NOMO-1 treated with DMSO at 0.1 percent for 48 hours (cell line): ENCODE measurements around the gene DUSP15.
"Not testable (repeated sequence)": the region's sequence is repeated elsewhere in the genome, so short reads cannot be mapped to it uniquely, and the experiment has no call there.

Experiments used
- DNase-seq: peaks from one replicate; lab custom pipeline; 2025; ENCODE audit not compliant: unreplicated experiment; lab: John Stamatoyannopoulos, UW

DUSP15 gene

GRCh38 chr20:31824125-31824485 lies 46.2 kb downstream of the DUSP15 start:
- DNase-seq = no peak

- no peak for DNase-seq
Measured at GRCh38 chr20:31823360-31824124, 46.8 kb downstream of the DUSP15 start.

DNA sequence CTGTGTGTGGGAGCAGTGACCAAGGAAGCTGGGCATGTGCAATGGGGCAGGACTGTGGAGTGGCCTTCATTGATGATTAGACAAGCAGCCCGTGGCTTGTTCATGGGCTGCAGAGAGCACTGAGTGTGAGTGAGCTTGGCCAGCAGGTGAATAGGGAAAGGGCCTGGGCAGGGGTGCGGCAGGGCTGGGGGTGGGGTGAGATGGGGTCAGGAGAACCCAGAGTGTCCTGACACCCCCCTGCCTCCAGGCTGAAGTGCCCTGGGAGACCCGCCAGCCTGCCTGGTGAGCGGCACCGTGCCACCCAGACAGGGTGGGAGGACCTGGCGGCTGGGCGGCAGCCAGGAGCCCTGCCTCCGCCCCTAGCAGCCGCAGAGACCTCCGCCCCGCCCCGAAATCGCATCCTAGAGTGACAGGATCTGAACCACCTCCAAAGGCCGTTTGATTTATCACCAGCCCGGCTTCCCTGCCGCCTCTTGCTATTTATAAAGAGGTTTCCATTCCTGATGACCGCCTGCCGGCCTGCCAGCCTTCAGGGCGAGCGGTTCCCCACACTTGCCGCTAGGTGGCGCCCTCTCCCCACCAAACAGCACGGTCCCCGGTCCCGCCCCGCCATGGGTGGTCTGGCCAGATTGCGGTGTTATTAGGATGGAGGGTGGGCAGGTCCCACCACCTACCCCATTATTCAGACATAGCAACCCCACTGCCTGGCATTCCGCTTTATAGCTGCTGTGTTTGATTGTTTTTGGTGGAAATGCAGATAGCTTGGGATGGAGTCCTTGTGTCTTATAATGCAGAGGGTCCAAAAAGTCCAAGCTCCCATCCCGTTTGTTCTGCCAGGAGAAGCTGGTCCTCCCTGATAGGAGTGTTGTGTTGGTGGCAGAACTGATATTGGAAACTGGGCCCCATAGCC lies 47.7 kb downstream of the DUSP15 start:
- peak; percentile 50 for DNase-seq

DNA sequence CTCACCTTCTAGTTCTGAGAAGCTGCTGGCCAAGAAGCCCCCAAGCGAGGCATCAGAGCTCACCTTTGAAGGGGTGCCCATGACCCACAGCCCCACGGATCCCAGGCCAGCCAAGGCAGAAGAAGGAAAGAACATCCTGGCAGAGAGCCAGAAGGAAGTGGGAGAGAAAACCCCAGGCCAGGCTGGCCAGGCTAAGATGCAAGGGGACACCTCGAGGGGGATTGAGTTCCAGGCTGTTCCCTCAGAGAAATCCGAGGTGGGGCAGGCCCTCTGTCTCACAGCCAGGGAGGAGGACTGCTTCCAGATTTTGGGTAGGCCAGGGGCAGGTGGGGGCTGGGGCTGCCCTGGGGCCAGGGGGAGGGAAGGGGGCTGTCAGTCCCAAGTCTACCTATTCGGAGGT lies 48.9 kb downstream of the DUSP15 start:
- no peak for DNase-seq

- DNase-seq = no peak
Measured at GRCh38 chr20:31820228-31820627, 50.1 kb downstream of the DUSP15 start.

DNA sequence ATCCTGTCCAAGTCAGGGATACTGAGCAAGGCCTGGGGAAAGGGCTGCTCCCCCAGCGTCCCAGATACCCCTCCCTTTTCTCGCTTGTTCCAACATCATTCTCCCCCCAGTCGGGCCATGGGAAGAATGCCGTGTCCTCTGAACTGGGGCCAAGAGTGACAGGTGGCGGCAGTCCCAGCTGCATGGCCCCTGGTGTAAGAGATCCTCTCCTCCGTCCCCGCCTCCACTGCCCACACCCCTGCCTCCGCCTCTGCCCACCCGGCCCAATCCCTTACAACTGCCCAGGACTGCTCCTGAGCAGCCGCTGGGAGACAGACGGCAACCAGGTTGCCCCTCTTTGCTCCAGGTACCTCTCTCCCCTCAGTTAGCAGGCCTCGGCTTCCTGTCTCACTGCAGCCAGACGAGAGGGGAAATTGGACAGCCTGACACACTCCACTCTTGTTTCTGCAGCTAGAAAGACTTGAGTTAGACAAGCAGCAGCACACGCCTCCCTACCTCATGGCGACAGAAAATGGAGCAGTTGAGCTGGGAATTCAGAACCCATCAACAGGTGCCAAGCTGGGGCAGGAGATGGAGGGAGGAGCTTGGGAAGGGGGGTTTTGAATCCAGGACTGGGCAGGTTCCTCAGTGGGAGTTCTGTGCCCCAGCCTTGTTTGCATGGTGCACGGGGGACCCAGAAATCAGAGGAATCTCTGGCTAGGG lies 51.1 kb downstream of the DUSP15 start, which contains the start of gene MYLK2:
Gene MYLK2 (plus strand): TSS at position 274 of the 702 bp plus-strand sequence. CDS start 225 bp downstream, at position 499.
- no peak for DNase-seq

DNA sequence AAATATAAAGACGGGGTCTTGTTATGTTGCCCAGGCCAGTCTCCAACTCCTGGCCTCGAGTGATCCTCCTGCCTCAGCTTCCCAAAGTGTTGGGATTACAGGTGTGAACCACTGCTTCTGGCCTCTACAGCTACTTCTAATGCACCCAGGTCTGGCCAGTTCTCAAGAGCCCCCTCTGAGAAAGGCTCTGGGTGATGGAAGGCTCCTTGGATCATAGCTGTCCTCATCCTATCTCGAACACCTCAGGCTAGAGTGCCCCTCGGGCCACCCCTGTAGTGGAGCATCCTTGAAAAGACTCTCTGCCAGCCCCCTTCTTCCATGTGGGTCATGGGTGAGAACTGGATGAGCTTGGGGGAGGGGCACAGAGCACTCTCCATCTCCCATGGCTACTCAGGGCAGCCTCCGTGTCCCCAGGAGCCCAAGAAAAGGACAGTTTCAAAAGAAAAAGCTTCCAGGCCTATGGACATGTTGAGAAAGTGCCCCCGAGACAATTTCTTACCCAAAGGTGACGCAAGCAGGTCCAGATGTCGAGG lies 51.9 kb downstream of the DUSP15 start:
- no peak for DNase-seq

- no peak for DNase-seq
Measured at GRCh38 chr20:31817461-31817860, 52.9 kb downstream of the DUSP15 start.

- no peak for DNase-seq
Measured at GRCh38 chr20:31816221-31816620, 54.1 kb downstream of the DUSP15 start.

DNA sequence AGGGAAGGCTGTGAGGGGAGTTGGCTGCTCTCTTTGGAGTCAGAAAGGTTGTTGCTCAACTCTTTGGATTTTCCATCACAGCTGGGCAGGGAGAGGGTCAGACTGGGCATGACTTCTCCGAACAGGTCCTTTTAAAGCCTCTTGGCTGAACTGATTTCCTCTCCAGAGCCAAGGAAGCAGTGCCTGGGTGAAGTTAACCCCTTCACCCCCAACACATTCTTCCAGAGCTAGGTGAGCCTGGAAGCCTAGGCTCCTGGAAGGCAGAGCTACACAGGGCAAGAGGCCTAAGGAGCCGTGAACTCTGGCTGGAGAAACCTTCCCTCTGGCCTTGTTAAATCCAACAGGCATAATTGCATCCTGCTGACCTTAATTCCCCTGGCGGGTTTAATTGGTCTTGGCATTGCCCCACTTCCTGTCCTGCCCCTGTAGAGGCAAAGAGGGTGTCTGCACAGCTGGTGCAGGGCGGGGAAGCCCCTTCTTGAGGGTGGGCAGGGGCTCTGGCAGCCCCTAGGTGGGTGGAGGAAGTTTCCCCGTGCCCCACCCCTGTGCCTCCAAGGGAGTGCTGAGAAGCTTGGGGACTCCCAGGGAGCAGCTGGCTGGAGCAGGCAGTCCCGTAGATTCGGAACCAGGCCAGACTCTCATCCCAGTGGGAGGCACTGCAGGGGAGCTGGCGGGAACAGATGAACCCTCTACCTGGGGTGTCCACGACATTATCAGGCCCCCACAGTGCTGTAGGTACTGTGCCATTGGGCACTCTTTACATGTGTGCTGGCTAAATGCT lies 54.7 kb downstream of the DUSP15 start:
- no peak for DNase-seq

DNA sequence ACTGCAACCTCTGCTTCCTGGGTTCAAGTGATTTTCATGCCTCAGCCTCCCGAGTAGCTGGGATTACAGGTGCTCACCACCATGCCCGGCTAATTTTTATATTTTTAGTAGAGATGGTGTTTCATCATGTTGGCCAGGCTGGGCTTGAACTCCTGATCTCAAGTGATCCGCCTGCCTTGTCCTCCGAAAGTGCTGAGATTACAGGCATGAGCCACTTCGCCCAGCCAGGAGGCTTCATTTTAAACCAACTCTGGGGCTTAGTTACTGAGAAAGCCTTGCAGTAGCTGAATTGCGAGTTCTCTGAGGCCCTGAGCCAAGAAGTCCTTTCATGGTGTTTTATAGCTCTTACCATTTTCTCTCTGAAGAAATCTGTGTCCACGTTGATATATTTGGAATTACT lies 56.2 kb downstream of the DUSP15 start:
- not testable (repeated sequence) for DNase-seq

DNA sequence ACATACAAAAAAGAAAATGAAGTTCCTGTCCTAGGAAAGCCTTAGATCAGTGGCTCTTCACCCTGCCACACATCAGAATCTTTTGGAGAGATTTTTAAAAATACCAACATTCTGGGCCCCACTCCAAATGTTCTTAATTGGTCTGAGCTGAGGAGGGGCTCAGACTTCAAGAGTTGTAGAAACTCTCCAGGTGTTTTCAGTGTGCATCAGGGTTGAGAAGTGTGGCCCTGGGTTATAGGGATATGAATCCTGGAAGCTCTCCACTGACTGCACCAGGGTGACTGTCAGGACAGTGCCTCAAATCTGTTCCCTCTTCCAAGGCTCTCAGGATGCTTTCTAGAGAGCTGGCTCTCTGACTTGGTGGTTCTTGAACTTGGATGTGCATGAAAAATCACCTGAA lies 56.7 kb downstream of the DUSP15 start:
- no peak for DNase-seq

GRCh38 chr20:31811796-31812728 lies 58.3 kb downstream of the DUSP15 start:
- DNase-seq = no peak

- no peak for DNase-seq
Measured at GRCh38 chr20:31811198-31811597, 59.1 kb downstream of the DUSP15 start.
